H1 (cell line): ENCODE results near the gene TNRC6C. TPM values are rescaled to one million over a fixed set of nuclear protein-coding genes. Genes with fewer than 3 reads are reported as not detected.

ENCODE experiments used
- CBX8 ChIP-seq: fragments of 300-800, 300-1000 bp; sonication (generic); IDR thresholded peaks from 2 replicates; pipeline ENCODE4 v1.7.1; 2016; ENCODE audit warnings: low read depth, low read length, borderline replicate concordance
- E2F6 ChIP-seq: IDR thresholded peaks from 2 replicates; pipeline ENCODE4 v1.6.1; 2012; ENCODE audit warnings: inconsistent platforms
- KDM1A ChIP-seq: fragments of 200-600, 300-600 bp; sonication (generic); IDR thresholded peaks from 2 replicates; pipeline ENCODE4 v1.7.1; 2016; ENCODE audit warnings: mild to moderate bottlenecking, low read length, borderline replicate concordance
- KDM5A ChIP-seq: fragments of 200-600 bp; IDR thresholded peaks from 2 replicates; pipeline ENCODE4 v1.7.1; 2012; ENCODE audit warnings: mild to moderate bottlenecking, low read length, inconsistent platforms, mixed read lengths
- MAX ChIP-seq: IDR thresholded peaks from 2 replicates; pipeline ENCODE4 v1.6.1; 2012; ENCODE audit warnings: inconsistent platforms
- PHF8 ChIP-seq: fragments of 200-600 bp; sonication (generic); conservative IDR thresholded peaks from 2 replicates; pipeline ENCODE4 v1.7.1; 2012; ENCODE audit warnings: low read depth, mild to moderate bottlenecking, inconsistent platforms, low read length, moderate library complexity
- RBBP5 ChIP-seq: IDR thresholded peaks from 2 replicates; pipeline ENCODE4 v1.7.1; 2012; ENCODE audit warnings: low read depth, mild to moderate bottlenecking, inconsistent platforms, low read length, moderate library complexity, borderline replicate concordance
- SAP30 ChIP-seq: fragments of 300-600 bp; sonication (generic); IDR thresholded peaks from 2 replicates; pipeline ENCODE4 v1.7.1; 2012; ENCODE audit warnings: low read length, moderate library complexity, mild to moderate bottlenecking, inconsistent platforms; ENCODE audit not compliant: insufficient read depth, insufficient replicate concordance
- SP4 ChIP-seq: IDR thresholded peaks from 2 replicates; pipeline ENCODE4 v1.6.1; 2012; ENCODE audit warnings: low read length, inconsistent platforms
- TEAD4 ChIP-seq: IDR thresholded peaks from 2 replicates; pipeline ENCODE4 v1.6.1; 2012; ENCODE audit warnings: low read depth, low read length, inconsistent platforms, mixed read lengths
- polyA plus RNA-seq, 7 experiments: library from polyadenylated mRNA; depleted of rRNA in 3 of 7; stranded (reverse) in 5 of 7; unstranded in 2 of 7; fragments of >200 nt in 5 of 7; fragments of 200-250 nt in 2 of 7; gene quantifications; 1 replicate in 5 of 7; 2 replicates in 1 of 7; 4 replicates in 1 of 7; pipeline versions ENCODE4 v1.2.1 to v1.2.3, GENCODE V29; 2011 to 2013; ENCODE audit warnings: missing spikeins in 2 of 7, mixed read lengths in 2 of 7
- total RNA-seq: library from RNA; stranded (reverse); fragmentation: NEBNext Ultra II Directional; extraction: Animal tissue kit (Norgen Biotek cat#: 25700); gene quantifications from 2 replicates; pipeline ENCODE4 v1.2.1, GENCODE V29; 2021
- TF ChIP-seq, protein P1 (sequence below): fragments of 300-600 bp; sonication (generic); IDR thresholded peaks from 2 replicates; pipeline ENCODE4 v1.7.1; 2012; ENCODE audit warnings: low read length, moderate library complexity, mild to moderate bottlenecking, inconsistent platforms; ENCODE audit not compliant: insufficient replicate concordance

TNRC6C gene
- total and polyA plus RNA-seq, 2 of the 8 experiments (the other 6 are each of a cell fraction or from before 2014, with no cell fraction given) = 2.8 to 28.9 TPM

GRCh38 chr17:77916264-77916663, 42.2 kb upstream of the TNRC6C start (continued):
- TF ChIP-seq, protein P1, sequence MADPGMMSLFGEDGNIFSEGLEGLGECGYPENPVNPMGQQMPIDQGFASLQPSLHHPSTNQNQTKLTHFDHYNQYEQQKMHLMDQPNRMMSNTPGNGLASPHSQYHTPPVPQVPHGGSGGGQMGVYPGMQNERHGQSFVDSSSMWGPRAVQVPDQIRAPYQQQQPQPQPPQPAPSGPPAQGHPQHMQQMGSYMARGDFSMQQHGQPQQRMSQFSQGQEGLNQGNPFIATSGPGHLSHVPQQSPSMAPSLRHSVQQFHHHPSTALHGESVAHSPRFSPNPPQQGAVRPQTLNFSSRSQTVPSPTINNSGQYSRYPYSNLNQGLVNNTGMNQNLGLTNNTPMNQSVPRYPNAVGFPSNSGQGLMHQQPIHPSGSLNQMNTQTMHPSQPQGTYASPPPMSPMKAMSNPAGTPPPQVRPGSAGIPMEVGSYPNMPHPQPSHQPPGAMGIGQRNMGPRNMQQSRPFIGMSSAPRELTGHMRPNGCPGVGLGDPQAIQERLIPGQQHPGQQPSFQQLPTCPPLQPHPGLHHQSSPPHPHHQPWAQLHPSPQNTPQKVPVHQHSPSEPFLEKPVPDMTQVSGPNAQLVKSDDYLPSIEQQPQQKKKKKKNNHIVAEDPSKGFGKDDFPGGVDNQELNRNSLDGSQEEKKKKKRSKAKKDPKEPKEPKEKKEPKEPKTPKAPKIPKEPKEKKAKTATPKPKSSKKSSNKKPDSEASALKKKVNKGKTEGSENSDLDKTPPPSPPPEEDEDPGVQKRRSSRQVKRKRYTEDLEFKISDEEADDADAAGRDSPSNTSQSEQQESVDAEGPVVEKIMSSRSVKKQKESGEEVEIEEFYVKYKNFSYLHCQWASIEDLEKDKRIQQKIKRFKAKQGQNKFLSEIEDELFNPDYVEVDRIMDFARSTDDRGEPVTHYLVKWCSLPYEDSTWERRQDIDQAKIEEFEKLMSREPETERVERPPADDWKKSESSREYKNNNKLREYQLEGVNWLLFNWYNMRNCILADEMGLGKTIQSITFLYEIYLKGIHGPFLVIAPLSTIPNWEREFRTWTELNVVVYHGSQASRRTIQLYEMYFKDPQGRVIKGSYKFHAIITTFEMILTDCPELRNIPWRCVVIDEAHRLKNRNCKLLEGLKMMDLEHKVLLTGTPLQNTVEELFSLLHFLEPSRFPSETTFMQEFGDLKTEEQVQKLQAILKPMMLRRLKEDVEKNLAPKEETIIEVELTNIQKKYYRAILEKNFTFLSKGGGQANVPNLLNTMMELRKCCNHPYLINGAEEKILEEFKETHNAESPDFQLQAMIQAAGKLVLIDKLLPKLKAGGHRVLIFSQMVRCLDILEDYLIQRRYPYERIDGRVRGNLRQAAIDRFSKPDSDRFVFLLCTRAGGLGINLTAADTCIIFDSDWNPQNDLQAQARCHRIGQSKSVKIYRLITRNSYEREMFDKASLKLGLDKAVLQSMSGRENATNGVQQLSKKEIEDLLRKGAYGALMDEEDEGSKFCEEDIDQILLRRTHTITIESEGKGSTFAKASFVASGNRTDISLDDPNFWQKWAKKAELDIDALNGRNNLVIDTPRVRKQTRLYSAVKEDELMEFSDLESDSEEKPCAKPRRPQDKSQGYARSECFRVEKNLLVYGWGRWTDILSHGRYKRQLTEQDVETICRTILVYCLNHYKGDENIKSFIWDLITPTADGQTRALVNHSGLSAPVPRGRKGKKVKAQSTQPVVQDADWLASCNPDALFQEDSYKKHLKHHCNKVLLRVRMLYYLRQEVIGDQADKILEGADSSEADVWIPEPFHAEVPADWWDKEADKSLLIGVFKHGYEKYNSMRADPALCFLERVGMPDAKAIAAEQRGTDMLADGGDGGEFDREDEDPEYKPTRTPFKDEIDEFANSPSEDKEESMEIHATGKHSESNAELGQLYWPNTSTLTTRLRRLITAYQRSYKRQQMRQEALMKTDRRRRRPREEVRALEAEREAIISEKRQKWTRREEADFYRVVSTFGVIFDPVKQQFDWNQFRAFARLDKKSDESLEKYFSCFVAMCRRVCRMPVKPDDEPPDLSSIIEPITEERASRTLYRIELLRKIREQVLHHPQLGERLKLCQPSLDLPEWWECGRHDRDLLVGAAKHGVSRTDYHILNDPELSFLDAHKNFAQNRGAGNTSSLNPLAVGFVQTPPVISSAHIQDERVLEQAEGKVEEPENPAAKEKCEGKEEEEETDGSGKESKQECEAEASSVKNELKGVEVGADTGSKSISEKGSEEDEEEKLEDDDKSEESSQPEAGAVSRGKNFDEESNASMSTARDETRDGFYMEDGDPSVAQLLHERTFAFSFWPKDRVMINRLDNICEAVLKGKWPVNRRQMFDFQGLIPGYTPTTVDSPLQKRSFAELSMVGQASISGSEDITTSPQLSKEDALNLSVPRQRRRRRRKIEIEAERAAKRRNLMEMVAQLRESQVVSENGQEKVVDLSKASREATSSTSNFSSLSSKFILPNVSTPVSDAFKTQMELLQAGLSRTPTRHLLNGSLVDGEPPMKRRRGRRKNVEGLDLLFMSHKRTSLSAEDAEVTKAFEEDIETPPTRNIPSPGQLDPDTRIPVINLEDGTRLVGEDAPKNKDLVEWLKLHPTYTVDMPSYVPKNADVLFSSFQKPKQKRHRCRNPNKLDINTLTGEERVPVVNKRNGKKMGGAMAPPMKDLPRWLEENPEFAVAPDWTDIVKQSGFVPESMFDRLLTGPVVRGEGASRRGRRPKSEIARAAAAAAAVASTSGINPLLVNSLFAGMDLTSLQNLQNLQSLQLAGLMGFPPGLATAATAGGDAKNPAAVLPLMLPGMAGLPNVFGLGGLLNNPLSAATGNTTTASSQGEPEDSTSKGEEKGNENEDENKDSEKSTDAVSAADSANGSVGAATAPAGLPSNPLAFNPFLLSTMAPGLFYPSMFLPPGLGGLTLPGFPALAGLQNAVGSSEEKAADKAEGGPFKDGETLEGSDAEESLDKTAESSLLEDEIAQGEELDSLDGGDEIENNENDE = no peak
- TF ChIP-seq RBBP5 (no peak), KDM5A (no peak), TEAD4 (no peak), SP4 (no peak), CBX8 (no peak), PHF8 (no peak), SAP30 (no peak), E2F6 (no peak), KDM1A (no peak), MAX (no peak)
